Fibroblast of the aortic adventitia (primary cell): ENCODE results near the gene TMEM134. TPM values are rescaled to one million over a fixed set of nuclear protein-coding genes. Genes with fewer than 3 reads are reported as not detected.

Experiments
- DNase-seq: peaks from one replicate; pipeline ENCODE4 v3.0.0-alpha.2; 2010; ENCODE audit warnings: low read depth
- H3K4me3 ChIP-seq: 2 replicates; pipeline ENCODE4 v1.5.1; 2011; ENCODE audit warnings: low read depth, mild to moderate bottlenecking, control low read depth, low read length, moderate library complexity
- total RNA-seq: library from RNA; depleted of rRNA; stranded (reverse); fragments of >200 nt; gene quantifications from 2 replicates; pipeline ENCODE4 v1.2.3, GENCODE V29; 2012; ENCODE audit warnings: low replicate concordance
- TF ChIP-seq, protein P1 (sequence below): IDR thresholded peaks from 2 replicates; pipeline ENCODE4 v1.5.1; 2011; ENCODE audit warnings: mild to moderate bottlenecking, low read length, control low read depth, inconsistent platforms; ENCODE audit not compliant: insufficient read depth

TMEM134 gene
- total RNA-seq, 1 donor: 27.9 TPM

- TF ChIP-seq, protein P1, sequence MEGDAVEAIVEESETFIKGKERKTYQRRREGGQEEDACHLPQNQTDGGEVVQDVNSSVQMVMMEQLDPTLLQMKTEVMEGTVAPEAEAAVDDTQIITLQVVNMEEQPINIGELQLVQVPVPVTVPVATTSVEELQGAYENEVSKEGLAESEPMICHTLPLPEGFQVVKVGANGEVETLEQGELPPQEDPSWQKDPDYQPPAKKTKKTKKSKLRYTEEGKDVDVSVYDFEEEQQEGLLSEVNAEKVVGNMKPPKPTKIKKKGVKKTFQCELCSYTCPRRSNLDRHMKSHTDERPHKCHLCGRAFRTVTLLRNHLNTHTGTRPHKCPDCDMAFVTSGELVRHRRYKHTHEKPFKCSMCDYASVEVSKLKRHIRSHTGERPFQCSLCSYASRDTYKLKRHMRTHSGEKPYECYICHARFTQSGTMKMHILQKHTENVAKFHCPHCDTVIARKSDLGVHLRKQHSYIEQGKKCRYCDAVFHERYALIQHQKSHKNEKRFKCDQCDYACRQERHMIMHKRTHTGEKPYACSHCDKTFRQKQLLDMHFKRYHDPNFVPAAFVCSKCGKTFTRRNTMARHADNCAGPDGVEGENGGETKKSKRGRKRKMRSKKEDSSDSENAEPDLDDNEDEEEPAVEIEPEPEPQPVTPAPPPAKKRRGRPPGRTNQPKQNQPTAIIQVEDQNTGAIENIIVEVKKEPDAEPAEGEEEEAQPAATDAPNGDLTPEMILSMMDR: no peak
- no peak overlapping the region for H3K4me3 ChIP-seq
- no peak for DNase-seq
Measured at GRCh38 chr11:67495234-67496005, 26.4 kb upstream of the TMEM134 start.

- TF ChIP-seq, protein P1: no peak
- no peak for DNase-seq
- H3K4me3 ChIP-seq: no peak overlapping the region
Measured at GRCh38 chr11:67494371-67495233, 25.6 kb upstream of the TMEM134 start.

DNA sequence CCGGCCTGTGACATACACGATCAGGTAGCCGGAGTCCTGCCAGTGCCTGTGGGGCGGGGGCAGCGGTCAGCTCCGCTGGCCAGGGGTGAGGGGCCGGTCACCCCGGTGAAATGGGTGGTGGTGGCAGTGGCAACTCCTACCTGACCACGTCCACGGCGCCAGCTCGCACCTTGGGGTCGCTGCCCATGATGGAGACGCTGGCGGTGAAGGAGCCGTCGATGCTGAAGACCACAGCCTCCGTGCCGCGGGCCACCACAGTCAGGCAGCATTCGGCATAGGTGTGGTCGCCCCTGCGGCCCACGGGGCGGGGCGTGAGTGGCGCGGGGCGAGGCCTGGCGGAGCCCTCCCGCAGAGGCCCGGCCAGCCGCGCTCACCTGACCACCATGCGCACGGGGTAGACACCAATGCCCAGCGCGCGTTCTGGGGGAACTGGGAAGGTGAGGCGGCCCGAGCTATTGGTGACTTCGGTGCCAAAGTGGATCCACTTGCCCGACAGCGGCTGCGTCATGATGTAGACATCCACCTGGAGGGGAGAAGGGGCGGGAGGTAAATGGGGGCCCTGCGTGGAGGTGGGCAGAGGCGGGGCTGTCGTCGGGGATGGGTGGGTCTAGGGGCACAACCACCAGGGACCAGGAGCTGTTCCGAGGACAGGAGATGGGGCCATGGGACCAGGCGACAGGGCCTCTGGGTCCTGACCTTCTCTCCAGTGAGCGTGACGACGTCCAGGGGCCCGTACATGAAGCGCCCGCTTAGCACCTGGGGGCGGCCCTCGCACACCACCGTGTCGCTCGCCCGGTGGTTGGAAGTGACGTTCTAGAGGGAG lies 24.7 kb upstream of the TMEM134 start:
- DNase-seq: no peak
- H3K4me3 ChIP-seq: no peak overlapping the region
- TF ChIP-seq, protein P1: no peak

GRCh38 chr11:67492801-67493547 lies 23.9 kb upstream of the TMEM134 start:
- no peak for DNase-seq
- no peak overlapping the region for H3K4me3 ChIP-seq
- TF ChIP-seq, protein P1: no peak

DNA sequence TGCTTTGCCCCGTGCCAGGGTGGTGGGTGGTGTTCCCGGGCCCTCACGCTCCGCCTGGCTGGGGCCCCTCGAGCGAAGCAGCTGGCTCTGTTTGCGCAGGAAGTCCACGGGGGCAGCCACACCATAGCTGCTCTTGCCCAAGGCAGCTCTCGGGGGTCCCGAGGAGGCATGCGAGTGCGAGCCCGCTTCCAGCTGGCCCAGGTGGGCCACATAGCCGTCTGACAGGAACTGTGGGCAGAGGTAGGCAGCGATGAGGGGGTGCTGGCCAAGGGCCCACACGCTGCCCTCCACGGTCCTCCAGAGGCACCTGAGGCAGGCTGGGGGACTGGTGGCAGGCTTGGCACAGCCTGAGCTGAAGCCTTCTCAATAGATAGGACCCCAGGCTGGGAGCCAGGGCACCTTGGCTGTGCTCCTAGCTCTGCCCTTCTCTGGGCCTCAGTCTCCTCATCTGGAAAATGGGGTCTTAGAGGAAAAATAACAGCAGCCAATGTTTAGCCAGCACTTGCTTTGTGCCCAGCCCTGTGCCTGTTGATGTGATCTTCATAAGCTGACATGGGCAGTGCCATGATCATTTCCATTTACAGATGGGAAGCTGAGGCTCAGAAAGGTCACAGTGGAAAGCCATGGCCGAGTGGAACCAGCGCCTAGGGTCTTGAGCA lies 23.1 kb upstream of the TMEM134 start:
- H3K4me3 ChIP-seq: no peak overlapping the region
- DNase-seq: no peak
- TF ChIP-seq, protein P1: no peak
